ENCODE measurements around the gene ZNF341. TPM values are rescaled to one million over a fixed set of nuclear protein-coding genes. Genes with fewer than 3 reads are reported as not detected.
A peak's percentile ranks its signal among the peaks of the same experiment; 100 is the strongest.

The ZNF341 gene
- 1.2 and 2.3 TPM in 2 replicates for total RNA-seq

GRCh38 chr20:33731693-33732165 is at the start of gene ZNF341:
Gene ZNF341, plus strand, starts transcription at chr20:33731996. Its CDS starts 26 bp downstream, at chr20:33732022.
- no peaks in the 10 kb centered on the region for H3K27me3 ChIP-seq (ENCODE audit: control insufficient read depth, insufficient read depth, low read length)
- TF ChIP-seq, protein P1, sequence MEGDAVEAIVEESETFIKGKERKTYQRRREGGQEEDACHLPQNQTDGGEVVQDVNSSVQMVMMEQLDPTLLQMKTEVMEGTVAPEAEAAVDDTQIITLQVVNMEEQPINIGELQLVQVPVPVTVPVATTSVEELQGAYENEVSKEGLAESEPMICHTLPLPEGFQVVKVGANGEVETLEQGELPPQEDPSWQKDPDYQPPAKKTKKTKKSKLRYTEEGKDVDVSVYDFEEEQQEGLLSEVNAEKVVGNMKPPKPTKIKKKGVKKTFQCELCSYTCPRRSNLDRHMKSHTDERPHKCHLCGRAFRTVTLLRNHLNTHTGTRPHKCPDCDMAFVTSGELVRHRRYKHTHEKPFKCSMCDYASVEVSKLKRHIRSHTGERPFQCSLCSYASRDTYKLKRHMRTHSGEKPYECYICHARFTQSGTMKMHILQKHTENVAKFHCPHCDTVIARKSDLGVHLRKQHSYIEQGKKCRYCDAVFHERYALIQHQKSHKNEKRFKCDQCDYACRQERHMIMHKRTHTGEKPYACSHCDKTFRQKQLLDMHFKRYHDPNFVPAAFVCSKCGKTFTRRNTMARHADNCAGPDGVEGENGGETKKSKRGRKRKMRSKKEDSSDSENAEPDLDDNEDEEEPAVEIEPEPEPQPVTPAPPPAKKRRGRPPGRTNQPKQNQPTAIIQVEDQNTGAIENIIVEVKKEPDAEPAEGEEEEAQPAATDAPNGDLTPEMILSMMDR (IDR thresholded peaks at IDR 0.05; ENCODE audit: insufficient read depth, low read length, poor library complexity, severe bottlenecking) = peak; percentile 62
- H3K36me3 ChIP-seq (ENCODE audit: control insufficient read depth, insufficient read depth, low read length) = no peaks in the 10 kb centered on the region
- no peak for DNase-seq (ENCODE audit: low read depth)
- H3K4me3 ChIP-seq (ENCODE audit: low read depth, low read length) = peak within 1 kb of the TSS; percentile 46

- peak overlapping the region; percentile 47 for H3K4me3 ChIP-seq (ENCODE audit: low read depth, low read length)
- no peaks in the 10 kb centered on the region for H3K36me3 ChIP-seq (ENCODE audit: control insufficient read depth, insufficient read depth, low read length)
- TF ChIP-seq, protein P1 (IDR thresholded peaks at IDR 0.05; ENCODE audit: insufficient read depth, low read length, poor library complexity, severe bottlenecking) = no peak
- DNase-seq (ENCODE audit: low read depth) = no peak
- no peaks in the 10 kb centered on the region for H3K27me3 ChIP-seq (ENCODE audit: control insufficient read depth, insufficient read depth, low read length)
Measured at GRCh38 chr20:33684533-33685327, 47.1 kb upstream of the ZNF341 start.

DNA sequence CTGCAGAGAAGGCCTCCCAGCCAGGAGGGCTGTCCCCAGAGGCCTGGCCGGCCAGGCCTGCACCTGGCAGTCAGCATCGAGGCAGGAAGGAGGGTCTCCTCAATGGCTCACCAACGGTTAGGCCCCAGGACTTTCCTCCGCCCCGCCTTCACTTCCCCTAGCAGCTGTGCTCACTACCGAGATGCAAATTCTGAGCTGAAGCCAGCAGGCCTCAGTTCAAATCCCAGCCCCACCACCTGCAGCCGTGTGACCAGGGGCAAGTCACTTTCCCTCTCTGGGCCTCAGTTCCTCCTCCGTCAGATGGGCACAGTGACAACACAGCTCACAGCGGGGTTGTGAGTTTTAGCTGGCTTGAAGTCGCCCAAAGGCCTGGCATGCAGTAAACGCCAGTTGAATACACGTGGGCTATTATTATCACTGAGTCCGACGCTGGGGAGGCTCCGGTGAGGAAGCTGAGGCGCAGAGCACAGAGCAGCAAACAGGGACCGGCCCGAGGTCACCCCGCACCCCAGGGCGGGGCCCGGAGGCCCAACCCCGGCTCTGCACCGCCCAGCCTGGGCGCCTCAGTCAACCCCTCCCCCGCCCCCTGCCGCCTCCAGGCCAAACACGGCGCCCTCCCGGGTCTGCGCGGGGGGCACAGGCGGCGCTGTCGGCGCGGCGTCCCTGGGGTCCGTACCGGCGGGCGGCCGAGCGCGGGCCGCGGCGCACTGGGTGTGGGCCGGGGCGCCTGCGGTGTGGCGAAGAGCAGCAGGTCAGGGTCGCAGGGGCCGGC is 46.3 kb upstream of the ZNF341 start:
- H3K36me3 ChIP-seq (ENCODE audit: control insufficient read depth, insufficient read depth, low read length) = no peaks in the 10 kb centered on the region
- DNase-seq (ENCODE audit: low read depth) = no peak
- no peaks in the 10 kb centered on the region for H3K27me3 ChIP-seq (ENCODE audit: control insufficient read depth, insufficient read depth, low read length)
- TF ChIP-seq, protein P1 (IDR thresholded peaks at IDR 0.05; ENCODE audit: insufficient read depth, low read length, poor library complexity, severe bottlenecking) = no peak
- H3K4me3 ChIP-seq (ENCODE audit: low read depth, low read length) = peak overlapping the region; percentile 47

- DNase-seq (ENCODE audit: low read depth) = no peak
- no peaks in the 10 kb centered on the region for H3K27me3 ChIP-seq (ENCODE audit: control insufficient read depth, insufficient read depth, low read length)
- TF ChIP-seq, protein P1 (IDR thresholded peaks at IDR 0.05; ENCODE audit: insufficient read depth, low read length, poor library complexity, severe bottlenecking) = peak; percentile 32
- peak within 1 kb of the TSS; percentile 47 for H3K4me3 ChIP-seq (ENCODE audit: low read depth, low read length)
- H3K36me3 ChIP-seq (ENCODE audit: control insufficient read depth, insufficient read depth, low read length) = no peaks in the 10 kb centered on the region
Measured at GRCh38 chr20:33686100-33686983, 45.5 kb upstream of the ZNF341 start, which contains the start of gene E2F1. Gene E2F1, minus strand, starts transcription at chr20:33686385. Its CDS starts 121 bp downstream, at chr20:33686264.

DNA sequence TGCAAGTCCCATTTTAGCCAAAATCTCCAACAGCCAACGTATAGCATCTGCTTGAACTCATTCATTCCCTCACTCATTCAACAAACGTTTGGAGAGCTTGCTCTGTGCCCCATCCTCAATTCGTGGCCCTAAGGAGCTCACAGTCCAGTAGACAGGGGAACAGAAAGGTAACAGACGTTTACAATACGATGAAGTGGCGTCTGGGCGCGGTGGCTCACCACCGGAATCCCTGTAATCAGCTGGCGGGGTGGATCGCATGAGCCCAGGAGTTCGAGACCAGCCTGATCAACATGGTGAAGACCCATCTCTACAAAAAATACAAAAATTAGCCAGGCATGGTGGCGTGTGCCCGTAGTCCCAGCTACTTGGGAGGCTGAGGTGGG is 44.8 kb upstream of the ZNF341 start:
- TF ChIP-seq, protein P1 (IDR thresholded peaks at IDR 0.05; ENCODE audit: insufficient read depth, low read length, poor library complexity, severe bottlenecking) = no peak
- no peak overlapping the region for H3K4me3 ChIP-seq (ENCODE audit: low read depth, low read length)

More for the DNA sequence above, 44.8 kb upstream of the ZNF341 start:
- DNase-seq (ENCODE audit: low read depth) = no peak
- H3K36me3 ChIP-seq (ENCODE audit: control insufficient read depth, insufficient read depth, low read length) = no peaks in the 10 kb centered on the region
- no peaks in the 10 kb centered on the region for H3K27me3 ChIP-seq (ENCODE audit: control insufficient read depth, insufficient read depth, low read length)
